Upper lobe of right lung (tissue), 1 donor: Measurements from ENCODE around the gene CD300LD. TPM values are rescaled to one million over a fixed set of nuclear protein-coding genes. Genes with fewer than 3 reads are reported as not detected.
"Not testable (repeated sequence)": the region's sequence is repeated elsewhere in the genome, so short reads cannot be mapped to it uniquely, and the experiment has no call there.

Experiments
- ATAC-seq: fragments of 200-7000 bp; cut with Tn5 transposase; one replicate; pipeline ENCODE4 v1.9.1; 2020; ENCODE audit warnings: mild to moderate bottlenecking, moderate library complexity
- DNase-seq: peaks from one replicate; pipeline ENCODE4 v3.0.0-alpha.2; 2020
- H3K27ac ChIP-seq: fragments of 200-600 bp; one replicate; pipeline ENCODE4 v1.8.0; 2022
- H3K27me3 ChIP-seq: fragments of 200-600 bp; one replicate; pipeline ENCODE4 v1.8.0; 2022; ENCODE audit warnings: mild to moderate bottlenecking
- H3K36me3 ChIP-seq: fragments of 200-600 bp; one replicate; pipeline ENCODE4 v1.8.0; 2022
- H3K4me1 ChIP-seq: fragments of 200-600 bp; one replicate; pipeline ENCODE4 v1.8.0; 2022
- H3K4me3 ChIP-seq: fragments of 200-600 bp; one replicate; pipeline ENCODE4 v1.8.0; 2022; ENCODE audit warnings: mild to moderate bottlenecking
- H3K9me3 ChIP-seq: fragments of 200-600 bp; one replicate; pipeline ENCODE4 v1.8.0; 2022
- CTCF ChIP-seq: fragments of 200-600 bp; IDR thresholded peaks from one replicate; pipeline ENCODE4 v1.8.0; 2022; ENCODE audit warnings: antibody characterized with exemption
- intact Hi-C: fragments of 100-400 bp; cut with DNase I; formaldehyde crosslinking; loops from one replicate; pipeline ENCODE4 v1.11.0; 2022
- total RNA-seq: library from RNA; stranded (reverse); fragmentation: NEBNext Ultra II Directional; extraction: Animal tissue kit (Norgen Biotek cat#: 25700); gene quantifications from one replicate; pipeline ENCODE4 v1.2.1, GENCODE V29; 2021
- donor health status: DM: no; HTN: yes; CAD: no; lungs with severe emphysema.

The CD300LD gene
- total RNA-seq, 1 donor from 2014 or later: not detected

DNA sequence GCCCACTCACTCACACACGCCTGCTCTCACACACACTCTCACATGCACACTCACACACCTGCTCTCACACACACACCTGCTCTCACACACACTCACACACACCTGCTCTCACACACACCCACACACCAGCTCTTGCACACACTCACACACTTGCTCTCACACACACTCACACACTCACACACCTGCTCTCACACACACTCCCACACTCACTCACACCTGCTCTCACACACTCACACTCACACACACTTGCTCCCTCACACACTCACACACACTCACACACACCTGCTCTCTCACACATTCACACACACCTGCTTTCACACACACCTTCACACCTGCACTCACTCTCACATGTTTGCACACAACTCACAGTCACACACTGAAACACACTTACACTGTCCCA is 28.7 kb downstream of the CD300LD start:
- Histone ChIP-seq H3K4me1 (peaks cover 7% of the 10 kb centered on the region), H3K36me3 (no peaks in the 10 kb centered on the region), H3K27me3 (no peaks in the 10 kb centered on the region), H3K4me3 (no peak overlapping the region), H3K9me3 (no peaks in the 10 kb centered on the region), H3K27ac (no peak overlapping the region)
- TF ChIP-seq CTCF: no peak
- ATAC-seq: no peak
- intact Hi-C loops: no loop called here
- no peak for DNase-seq

DNA sequence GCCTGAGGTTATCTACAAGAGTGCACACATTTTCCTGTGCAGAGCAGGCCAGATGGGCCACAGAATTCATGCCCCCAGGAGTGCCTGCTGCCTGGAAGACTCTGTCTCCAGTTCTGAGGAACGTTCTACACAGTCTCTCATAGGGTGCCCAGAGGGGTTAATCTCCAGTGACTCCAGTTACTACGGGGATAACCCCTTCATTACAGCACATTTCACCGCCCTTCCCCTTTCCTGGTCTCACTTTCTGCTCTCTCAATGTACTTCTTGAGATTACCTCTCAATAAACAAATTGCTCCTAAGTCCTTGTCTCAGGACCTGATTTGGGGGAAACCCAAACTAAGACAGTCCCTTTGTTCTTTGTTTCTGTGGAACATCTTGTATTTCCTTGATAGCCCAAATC is 30.5 kb downstream of the CD300LD start:
- Histone ChIP-seq H3K4me3 (no peak overlapping the region), H3K36me3 (no peaks in the 10 kb centered on the region), H3K27me3 (no peaks in the 10 kb centered on the region), H3K4me1 (no peaks in the 10 kb centered on the region), H3K9me3 (no peaks in the 10 kb centered on the region), H3K27ac (no peak overlapping the region)
- DNase-seq (no peak), ATAC-seq (no peak)
- no peak for TF ChIP-seq CTCF
- intact Hi-C loops: no loop called here

- intact Hi-C loops: no loop called here
- TF ChIP-seq CTCF: no peak
- Histone ChIP-seq H3K9me3 (no peaks in the 10 kb centered on the region), H3K4me1 (no peaks in the 10 kb centered on the region), H3K27ac (no peak overlapping the region), H3K4me3 (no peak overlapping the region), H3K36me3 (no peaks in the 10 kb centered on the region), H3K27me3 (no peaks in the 10 kb centered on the region)
- no peak for ATAC-seq
- no peak for DNase-seq
Observed at GRCh38 chr17:74558882-74559519, 33.1 kb downstream of the CD300LD start.

- ATAC-seq, H3K36me3 ChIP-seq, intact Hi-C loops, H3K27me3 ChIP-seq, H3K4me1 ChIP-seq, H3K4me3 ChIP-seq, H3K9me3 ChIP-seq, DNase-seq, H3K27ac ChIP-seq: not testable (repeated sequence)
Observed at GRCh38 chr17:74558402-74558801, 33.7 kb downstream of the CD300LD start.

DNA sequence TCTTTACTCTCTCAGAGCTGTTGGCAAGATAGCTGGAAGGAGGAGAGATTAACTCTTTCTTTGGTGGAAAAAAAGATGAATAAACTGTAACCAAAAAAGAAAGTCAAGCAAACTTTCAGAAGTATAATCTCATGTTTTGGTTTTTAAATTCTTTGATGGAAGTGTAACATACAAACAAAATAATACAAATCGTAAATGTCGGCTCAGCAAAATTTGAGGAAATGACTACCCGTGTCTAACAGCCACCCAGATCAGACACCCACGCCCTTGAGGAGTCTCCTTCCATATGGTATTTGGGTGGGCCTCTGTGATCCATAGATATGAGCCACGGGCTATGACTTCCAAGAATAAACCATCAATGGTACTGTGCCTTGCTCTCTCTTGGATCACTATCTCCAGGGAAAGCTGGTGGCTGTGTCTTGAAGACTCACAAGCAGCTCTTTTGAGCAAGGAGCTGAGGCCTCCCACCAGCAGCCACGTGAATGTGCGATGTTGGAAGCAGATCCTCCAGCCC is 36.6 kb downstream of the CD300LD start:
- Histone ChIP-seq H3K9me3 (no peaks in the 10 kb centered on the region), H3K4me1 (no peaks in the 10 kb centered on the region), H3K36me3 (no peaks in the 10 kb centered on the region), H3K27ac (no peak overlapping the region), H3K4me3 (no peak overlapping the region), H3K27me3 (no peaks in the 10 kb centered on the region)
- no peak for DNase-seq
- no peak for ATAC-seq
- TF ChIP-seq CTCF: no peak
- intact Hi-C loops: no loop called here

- no peak overlapping the region for H3K27ac ChIP-seq
- intact Hi-C loops: no loop called here
- H3K36me3 ChIP-seq: no peaks in the 10 kb centered on the region
- no peak for TF ChIP-seq CTCF
- no peak for DNase-seq
- ATAC-seq: no peak
- no peak overlapping the region for H3K4me3 ChIP-seq
- no peaks in the 10 kb centered on the region for H3K27me3 ChIP-seq
- H3K4me1 ChIP-seq: no peaks in the 10 kb centered on the region
- no peaks in the 10 kb centered on the region for H3K9me3 ChIP-seq
Observed at GRCh38 chr17:74554909-74555308, 37.2 kb downstream of the CD300LD start.
